Measurements from ENCODE around the gene MMP2. TPM values are rescaled to one million over a fixed set of nuclear protein-coding genes. Genes with fewer than 3 reads are reported as not detected.

MMP2 gene
- total RNA-seq, 1 experiment from 2014 or later, result 1.5 TPM

GRCh38 chr16:55521792-55522191 is 42.8 kb downstream of the MMP2 start:
- CTCF ChIA-PET, result no interaction called here
- H2AFZ ChIP-seq (ENCODE audit: low read depth, low read length, poor library complexity, severe bottlenecking), result no peak overlapping the region
- POLR2A ChIA-PET, result no interaction called here
- H3K9ac ChIP-seq (ENCODE audit: low read length), result no peak overlapping the region
- no peak for ATAC-seq
- H3K79me2 ChIP-seq (ENCODE audit: insufficient read depth, low read length), result no peaks in the 10 kb centered on the region
- H4K20me1 ChIP-seq (ENCODE audit: insufficient read depth), result no peaks in the 10 kb centered on the region
- RAD21 ChIA-PET (ENCODE audit: low non-redundant PET in 1 of 2, low total read pairs in 2 of 2, uncharacterized antibody in 2 of 2, unreplicated experiment in 2 of 2), result no interaction called here
- H3K4me3 ChIP-seq (replicated peaks in 1 of 2; ENCODE audit: low read depth in 1 of 2, low read length in 2 of 2), result no peak overlapping the region
- no peak for DNase-seq (ENCODE audit: low read depth, low spot score)
- no peaks in the 10 kb centered on the region for H3K4me1 ChIP-seq (ENCODE audit: control insufficient read depth in 1 of 2, insufficient read depth in 2 of 2, low read length in 2 of 2)
- H3K27me3 ChIP-seq (ENCODE audit: insufficient read depth, low read length), result no peaks in the 10 kb centered on the region
- no peak overlapping the region for H3K4me2 ChIP-seq (ENCODE audit: low read length)
- TF ChIP-seq POLR2AphosphoS5 (IDR thresholded peaks at IDR 0.05; ENCODE audit: low read depth, low read length), result no peak
- TF ChIP-seq ELF1 (IDR thresholded peaks at IDR 0.05; ENCODE audit: borderline replicate concordance, low read depth), result no peak
- no peak for TF ChIP-seq FOSL1 (IDR thresholded peaks at IDR 0.05; ENCODE audit: low read depth)
- no peak for TF ChIP-seq SP1 (IDR thresholded peaks at IDR 0.05; ENCODE audit: low read depth)
- TF ChIP-seq ZFX (IDR thresholded peaks at IDR 0.05), result no peak
- H3K27ac ChIP-seq (ENCODE audit: low read depth, low read length), result no peak overlapping the region
- H3K9me2 ChIP-seq (ENCODE audit: insufficient read depth), result no peaks in the 10 kb centered on the region
- H3K9me3 ChIP-seq (ENCODE audit: control insufficient read depth in 1 of 2, insufficient read depth in 1 of 2, low read depth in 1 of 2, low read length in 2 of 2), result no peaks in the 10 kb centered on the region; a peak in 1 of 4 replicates
- BruUV-seq (replicated peaks), result no TSS peak
- H3K36me3 ChIP-seq (ENCODE audit: control insufficient read depth in 1 of 2, insufficient read depth in 2 of 2, low read length in 2 of 2), result no peaks in the 10 kb centered on the region
- intact Hi-C loops (cut with micrococcal nuclease), result no loop called here

- no peaks in the 10 kb centered on the region for H3K36me3 ChIP-seq (ENCODE audit: control insufficient read depth in 1 of 2, insufficient read depth in 2 of 2, low read length in 2 of 2)
- no peak for DNase-seq (ENCODE audit: low read depth, low spot score)
These were observed 47.4 kb downstream of the MMP2 start for GRCh38 chr16:55526441-55526840.

More at GRCh38 chr16:55526441-55526840, 47.4 kb downstream of the MMP2 start:
- no peak for ATAC-seq
- RAD21 ChIA-PET (ENCODE audit: low non-redundant PET in 1 of 2, low total read pairs in 2 of 2, uncharacterized antibody in 2 of 2, unreplicated experiment in 2 of 2), result no interaction called here
- Histone ChIP-seq H4K20me1 (ENCODE audit: insufficient read depth) (no peaks in the 10 kb centered on the region), H3K27me3 (ENCODE audit: insufficient read depth, low read length) (no peaks in the 10 kb centered on the region), H3K27ac (ENCODE audit: low read depth, low read length) (no peak overlapping the region), H3K4me2 (ENCODE audit: low read length) (no peak overlapping the region), H3K79me2 (ENCODE audit: insufficient read depth, low read length) (no peaks in the 10 kb centered on the region), H2AFZ (ENCODE audit: low read depth, low read length, poor library complexity, severe bottlenecking) (no peak overlapping the region), H3K9ac (ENCODE audit: low read length) (no peak overlapping the region), H3K4me1 (ENCODE audit: control insufficient read depth in 1 of 2, insufficient read depth in 2 of 2, low read length in 2 of 2) (no peaks in the 10 kb centered on the region), H3K4me3 (replicated peaks in 1 of 2; ENCODE audit: low read depth in 1 of 2, low read length in 2 of 2) (no peak overlapping the region), H3K9me3 (ENCODE audit: control insufficient read depth in 1 of 2, insufficient read depth in 1 of 2, low read depth in 1 of 2, low read length in 2 of 2) (no peaks in the 10 kb centered on the region), H3K9me2 (ENCODE audit: insufficient read depth) (no peaks in the 10 kb centered on the region)
- no peak for TF ChIP-seq ZNF274 (IDR thresholded peaks at IDR 0.05; ENCODE audit: low read depth, low read length)
- no peak for TF ChIP-seq REST (IDR thresholded peaks at IDR 0.05; ENCODE audit: low read depth)
- no peak for TF ChIP-seq SP1 (IDR thresholded peaks at IDR 0.05; ENCODE audit: low read depth)
- TF ChIP-seq POLR2A (IDR thresholded peaks at IDR 0.05; ENCODE audit: borderline replicate concordance, extremely low read depth, insufficient read depth, insufficient read length), result no peak
- no peak for TF ChIP-seq CEBPB (IDR thresholded peaks at IDR 0.05; ENCODE audit: low read depth)
- no peak for TF ChIP-seq CBX3 (IDR thresholded peaks at IDR 0.05; ENCODE audit: low read depth)
- TF ChIP-seq JUND (IDR thresholded peaks at IDR 0.05), result no peak
- no peak for TF ChIP-seq YY1 (IDR thresholded peaks at IDR 0.05; ENCODE audit: extremely low read depth, insufficient replicate concordance, low read depth, low read length)
- TF ChIP-seq SIN3A (IDR thresholded peaks at IDR 0.05; ENCODE audit: low read depth), result no peak
- TF ChIP-seq EZH2phosphoT487 (IDR thresholded peaks at IDR 0.05; ENCODE audit: borderline replicate concordance), result no peak
- no peak for TF ChIP-seq ELF1 (IDR thresholded peaks at IDR 0.05; ENCODE audit: borderline replicate concordance, low read depth)
- TF ChIP-seq SRF (IDR thresholded peaks at IDR 0.05; ENCODE audit: low read depth), result no peak
- CTCF ChIA-PET, result no interaction called here
- no TSS peak for BruUV-seq (replicated peaks)
- intact Hi-C loops (cut with micrococcal nuclease), result no loop called here
- POLR2A ChIA-PET, result no interaction called here
